Islet precursor cell (in vitro differentiated cells): Measurements from ENCODE around the gene NTSR1.

Source experiments
- DNase-seq: peaks from one replicate; pipeline ENCODE4 v3.0.0-alpha.2; 2018

NTSR1 gene

DNA sequence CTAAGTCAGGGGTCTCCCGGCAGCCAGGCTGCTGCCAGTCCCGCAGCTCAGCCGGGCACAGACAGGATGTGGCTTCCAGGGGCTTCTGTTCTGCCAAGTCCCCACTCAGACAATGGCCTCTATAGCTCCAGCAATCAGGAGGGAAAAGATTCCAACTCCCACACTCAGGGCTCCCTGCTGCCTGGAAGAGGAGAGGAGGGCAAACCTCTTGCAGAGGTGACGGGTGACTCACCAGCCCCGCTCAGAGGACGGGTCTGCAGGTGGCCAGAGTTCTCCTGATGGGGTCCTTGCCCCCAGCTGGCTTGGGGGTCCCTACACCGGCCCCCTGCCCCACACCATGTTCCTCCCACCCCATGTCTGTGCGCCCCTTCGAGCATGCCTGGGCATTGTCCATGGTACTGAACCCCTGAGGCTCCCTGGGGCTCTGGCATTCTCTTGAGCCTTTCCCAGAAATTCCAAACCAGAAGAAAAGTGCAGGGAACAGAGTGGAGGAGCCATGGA is 32.6 kb downstream of the NTSR1 start:
- DNase-seq, result no peak

DNA sequence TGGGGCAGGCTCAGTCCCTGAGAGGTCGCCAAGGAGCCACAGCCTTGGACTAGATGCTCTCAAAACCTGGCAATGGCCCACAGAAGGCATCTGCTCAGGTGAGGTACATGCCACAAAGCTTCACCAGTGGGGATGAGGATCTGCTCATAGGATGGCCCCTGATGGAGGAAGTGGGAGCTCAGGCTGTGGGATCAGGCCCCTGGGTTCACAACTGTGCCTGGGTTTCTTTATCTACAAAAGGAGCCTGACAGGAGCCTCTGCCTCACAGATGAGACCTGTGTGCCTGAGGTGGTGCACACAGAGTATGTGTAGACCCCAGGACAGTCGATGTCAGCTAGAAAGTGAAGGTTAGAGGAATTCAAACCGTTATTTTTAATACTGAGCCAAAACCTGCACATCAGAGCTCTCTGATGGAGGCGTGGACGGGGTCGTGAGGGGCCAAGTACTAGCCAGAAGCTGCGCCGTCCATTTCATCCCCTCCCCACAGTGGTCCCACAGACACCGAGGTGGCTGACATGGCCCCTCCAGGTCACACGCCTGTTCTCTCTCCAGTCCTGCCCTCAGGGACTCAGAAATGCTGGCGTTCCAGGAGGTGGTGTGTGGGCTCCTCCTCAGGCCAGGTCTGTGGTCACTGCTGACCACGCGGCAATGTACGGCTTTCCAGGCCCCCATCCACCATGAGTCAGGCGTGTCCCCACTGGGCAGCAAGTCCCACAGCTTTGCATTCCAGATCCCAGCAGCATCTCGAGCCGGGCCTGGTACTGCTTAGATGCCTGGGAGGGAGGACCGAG is 33.3 kb downstream of the NTSR1 start:
- DNase-seq, result no peak

DNA sequence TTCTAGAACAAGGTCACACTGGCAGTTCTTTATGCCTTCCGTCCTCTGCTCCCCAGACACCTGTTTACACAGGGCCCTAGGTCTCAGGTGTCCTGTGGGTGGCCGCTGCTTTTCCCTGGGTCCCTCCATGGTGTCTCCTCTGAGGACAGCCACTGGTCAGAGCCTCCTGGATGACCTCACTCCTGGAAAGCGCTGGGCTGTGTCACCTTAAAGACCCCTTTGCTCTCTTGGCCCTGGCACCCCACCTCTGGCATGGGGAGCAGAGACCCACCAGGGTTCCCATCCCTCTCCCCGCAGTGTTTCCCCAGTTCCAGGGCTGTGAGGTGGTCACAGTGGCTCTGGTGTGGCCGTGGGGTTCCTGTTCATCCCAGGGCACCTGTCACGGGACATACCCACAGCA is 33.9 kb downstream of the NTSR1 start:
- DNase-seq, result no peak

DNA sequence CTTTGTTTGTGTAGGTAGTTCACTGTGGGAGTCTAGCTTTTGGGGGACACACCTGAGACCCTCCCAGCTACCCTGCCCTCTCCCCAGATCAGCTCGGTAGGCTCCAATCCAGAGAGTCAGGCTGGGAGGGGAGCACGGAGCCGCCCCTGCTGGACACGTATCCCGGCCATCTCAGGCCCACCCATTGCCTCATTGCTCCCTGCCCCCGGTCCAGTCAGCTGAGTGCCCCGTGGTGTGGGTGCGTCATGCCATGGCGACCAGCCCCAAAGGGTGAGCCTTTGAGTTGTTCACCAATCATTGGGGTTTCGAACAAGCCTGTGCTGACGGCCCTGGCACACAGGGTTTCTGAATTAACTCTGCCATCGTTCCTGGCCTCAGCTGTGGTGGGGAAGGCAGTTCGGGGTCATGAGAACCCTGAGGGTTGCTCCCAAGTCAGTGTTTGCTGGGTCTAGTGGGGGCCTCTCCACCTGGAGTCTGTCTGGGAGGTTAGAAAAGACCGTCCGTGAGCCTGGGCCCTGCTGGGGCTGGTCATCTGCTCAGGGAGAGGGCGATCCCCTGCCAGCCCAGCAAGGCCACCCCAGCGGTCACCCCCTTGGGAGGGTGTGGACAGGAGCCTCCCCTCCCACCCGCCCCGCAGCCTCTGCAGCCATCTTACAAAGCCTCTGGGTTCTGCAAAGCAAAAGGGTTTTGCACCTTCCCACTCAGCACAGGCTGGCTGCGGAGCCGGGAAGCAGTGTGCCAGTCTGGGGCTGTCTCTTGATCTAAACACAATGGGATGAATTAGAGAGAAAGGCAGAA is 34.5 kb downstream of the NTSR1 start:
- no peak for DNase-seq

DNA sequence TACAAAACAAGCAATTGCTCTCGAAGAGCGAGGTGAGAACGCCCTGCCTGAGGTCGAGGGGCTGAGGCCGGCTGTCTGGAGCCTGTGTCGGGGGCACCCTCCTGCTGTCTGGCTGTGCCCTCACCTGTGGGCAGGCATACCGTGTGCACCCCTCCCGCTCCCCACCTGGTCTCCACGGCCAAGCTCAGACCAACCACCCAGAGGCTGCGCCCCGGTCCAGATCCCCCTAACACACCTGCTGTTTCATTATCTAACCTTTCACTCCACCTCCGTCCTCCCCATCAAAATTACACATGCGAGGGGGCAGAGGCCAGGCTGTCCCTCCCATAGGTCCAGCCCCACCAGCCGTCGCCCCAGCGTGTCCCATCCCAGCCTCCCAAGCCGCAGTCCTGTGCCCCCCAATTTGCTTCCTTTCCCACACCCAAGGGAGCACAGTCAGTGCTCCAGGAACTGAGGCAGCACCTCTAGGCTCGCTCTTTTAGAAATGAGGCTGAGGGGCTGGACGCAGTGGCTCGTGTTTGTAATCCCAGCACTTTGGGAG is 35.2 kb downstream of the NTSR1 start:
- DNase-seq, result no peak

DNA sequence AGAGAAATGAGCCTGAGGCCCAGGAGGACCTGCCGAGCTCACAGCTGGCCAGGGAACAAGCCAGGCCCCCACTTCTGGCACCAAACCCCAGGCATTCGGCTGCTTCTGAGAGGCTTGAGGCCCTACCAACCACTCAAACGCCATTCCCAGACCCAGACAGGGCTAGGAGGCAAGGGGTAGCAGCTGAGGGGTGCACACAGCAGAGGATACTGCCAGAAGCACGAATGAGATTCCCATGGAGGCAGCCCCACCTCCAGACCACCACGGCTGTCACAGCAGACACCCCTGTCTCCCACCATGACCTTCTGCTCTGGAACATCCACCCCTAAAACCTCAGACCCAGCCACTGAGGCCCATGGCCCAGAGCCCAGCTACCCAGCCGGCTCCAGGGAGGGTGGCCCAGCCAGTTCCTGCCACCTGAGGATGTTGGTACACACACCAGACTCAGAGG is 36.1 kb downstream of the NTSR1 start:
- no peak for DNase-seq

DNA sequence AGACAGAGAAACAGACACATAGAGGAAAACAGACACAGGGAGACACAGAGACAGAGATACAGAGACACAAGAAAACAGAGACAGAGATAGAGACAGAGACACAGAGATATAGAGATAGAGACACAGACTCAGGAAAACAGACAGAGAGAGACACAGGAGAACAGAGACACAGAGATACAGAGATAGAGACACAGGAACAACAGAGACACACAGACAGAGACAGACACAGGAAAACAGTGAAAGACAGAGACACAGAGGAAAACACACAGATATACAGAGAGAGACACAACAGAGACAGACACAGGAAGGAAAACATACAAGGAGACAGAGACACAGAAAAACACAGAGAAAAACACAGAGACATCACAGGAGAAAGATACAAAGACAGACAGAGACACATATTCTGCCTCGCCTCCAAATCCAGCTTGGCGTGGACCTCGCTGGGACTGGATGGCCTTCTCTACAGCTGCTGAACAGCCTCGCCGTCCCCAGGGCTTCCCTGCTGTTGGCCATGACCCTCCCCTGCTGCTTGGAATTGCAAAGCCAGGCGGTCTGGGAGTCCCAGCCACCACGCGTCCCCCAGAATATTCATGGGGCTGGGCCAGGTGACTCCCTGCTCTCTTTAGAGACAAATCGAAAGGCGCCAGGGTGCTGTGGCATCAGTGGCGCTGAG is 36.8 kb downstream of the NTSR1 start:
- DNase-seq, result no peak

DNA sequence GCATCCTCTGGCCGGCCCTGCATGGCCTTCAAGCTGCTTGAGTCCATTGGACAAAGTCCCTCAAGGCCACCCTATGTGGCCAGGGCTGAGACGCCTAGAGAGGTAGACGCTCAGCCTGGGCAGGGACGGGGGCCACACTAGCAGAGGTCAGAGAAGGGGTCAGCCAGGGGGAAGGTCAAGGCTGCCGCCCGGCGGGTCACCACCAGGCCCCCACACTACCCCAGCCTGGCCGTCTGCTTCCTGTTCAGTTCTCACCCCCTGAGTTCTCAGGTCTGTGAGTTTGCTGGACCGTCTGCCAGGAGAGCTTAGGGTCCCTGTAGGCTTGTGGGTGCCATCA is 37.3 kb downstream of the NTSR1 start:
- no peak for DNase-seq

DNA sequence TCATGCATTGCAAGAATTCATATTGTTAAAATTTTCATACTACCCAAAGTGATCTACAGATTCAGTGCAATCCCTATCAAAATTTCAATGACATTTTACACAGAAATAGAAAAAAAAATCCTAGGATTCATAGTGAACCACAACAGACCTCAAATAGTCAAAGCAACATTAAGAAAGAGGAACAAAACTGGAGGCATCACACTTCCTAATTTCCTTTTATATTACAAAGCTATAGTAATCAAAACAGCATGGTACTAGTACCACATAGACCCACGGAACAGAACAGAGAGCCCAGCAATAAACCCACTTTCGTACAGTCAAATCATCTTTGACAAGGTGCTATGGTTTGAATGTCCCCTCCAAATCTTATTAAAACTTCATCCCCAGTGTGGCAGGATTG is 39.7 kb downstream of the NTSR1 start:
- DNase-seq, result no peak

DNA sequence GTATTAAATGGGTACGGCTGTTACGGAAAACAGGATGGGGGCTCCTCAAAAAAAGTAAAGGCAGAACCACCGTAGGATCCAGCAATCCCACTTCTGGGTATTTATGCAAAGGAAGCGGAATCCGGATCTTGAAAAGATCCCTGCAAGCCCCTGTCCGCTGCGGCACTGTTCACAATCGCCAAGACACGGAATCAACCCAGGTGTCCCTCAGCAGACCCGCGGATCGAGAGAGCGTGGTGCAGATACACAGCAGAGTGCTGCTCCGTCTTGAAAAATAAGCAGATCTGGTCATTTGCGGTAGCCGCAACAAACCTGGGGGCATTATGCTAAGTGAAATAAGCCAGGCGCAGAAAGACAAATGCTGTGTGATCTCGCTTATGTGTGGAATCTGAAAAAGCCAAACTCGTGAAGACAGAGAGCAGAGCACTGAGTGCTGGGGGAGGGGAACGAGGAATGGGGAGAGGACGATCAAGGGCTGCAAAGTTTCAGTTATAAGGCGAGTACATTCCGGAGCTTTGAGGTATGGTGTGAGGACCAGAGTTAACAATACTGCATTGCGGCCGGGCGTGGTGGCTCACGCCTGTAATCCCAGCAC is 41.3 kb downstream of the NTSR1 start:
- peak; percentile 70 for DNase-seq

DNA sequence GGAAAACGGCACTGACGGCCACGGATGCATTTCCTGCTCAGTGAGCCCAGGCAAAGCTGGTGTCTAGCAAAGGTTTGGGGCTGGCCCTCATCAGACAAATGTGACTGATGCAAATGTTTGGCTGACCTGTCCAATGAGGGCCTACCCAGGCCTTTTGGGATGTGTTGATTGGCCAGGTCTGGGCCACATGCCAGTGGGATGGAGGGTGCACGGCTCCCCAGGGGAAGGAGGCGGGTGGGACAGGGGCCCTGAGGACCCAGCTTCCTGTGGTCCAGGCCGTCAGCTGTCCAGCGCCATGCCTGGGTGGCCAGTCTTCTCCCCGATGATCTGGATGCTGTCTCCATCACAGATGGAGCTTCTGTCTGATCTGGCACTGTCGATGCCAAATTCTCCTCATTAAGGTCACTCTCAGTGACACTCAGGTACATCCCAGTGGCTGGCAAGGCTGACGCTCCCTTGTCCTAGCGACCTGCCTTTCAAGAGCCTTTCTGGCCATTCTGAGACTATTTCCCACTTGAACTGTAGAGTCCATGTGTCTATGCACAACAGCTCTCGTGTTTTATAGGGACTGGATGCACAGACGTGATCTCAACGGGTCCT is 43.0 kb downstream of the NTSR1 start:
- no peak for DNase-seq

DNA sequence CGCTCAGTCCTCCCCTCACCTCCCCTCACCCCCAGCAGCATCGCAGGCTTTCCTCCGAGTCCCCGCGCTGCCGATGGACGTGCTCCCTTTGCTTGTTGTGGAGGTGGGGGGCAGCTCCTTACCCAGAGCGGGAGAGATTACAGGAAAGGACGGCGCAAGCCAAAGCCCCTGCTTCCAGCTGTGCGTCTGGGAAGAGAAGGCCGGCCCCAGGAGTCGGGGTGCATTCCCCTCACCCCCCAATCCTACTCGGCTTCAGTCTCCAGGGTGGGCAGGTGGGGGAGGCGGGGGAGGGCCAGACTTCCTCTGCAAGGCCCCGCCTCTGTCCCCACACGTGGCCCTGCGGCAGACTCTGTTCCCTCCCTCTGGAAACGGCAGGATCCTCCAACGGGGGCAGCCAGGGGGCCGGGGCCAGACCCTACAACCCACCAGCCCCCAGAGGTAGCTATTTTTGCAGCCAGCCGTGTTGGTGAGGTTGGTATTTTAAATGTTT is 43.6 kb downstream of the NTSR1 start:
- no peak for DNase-seq

DNA sequence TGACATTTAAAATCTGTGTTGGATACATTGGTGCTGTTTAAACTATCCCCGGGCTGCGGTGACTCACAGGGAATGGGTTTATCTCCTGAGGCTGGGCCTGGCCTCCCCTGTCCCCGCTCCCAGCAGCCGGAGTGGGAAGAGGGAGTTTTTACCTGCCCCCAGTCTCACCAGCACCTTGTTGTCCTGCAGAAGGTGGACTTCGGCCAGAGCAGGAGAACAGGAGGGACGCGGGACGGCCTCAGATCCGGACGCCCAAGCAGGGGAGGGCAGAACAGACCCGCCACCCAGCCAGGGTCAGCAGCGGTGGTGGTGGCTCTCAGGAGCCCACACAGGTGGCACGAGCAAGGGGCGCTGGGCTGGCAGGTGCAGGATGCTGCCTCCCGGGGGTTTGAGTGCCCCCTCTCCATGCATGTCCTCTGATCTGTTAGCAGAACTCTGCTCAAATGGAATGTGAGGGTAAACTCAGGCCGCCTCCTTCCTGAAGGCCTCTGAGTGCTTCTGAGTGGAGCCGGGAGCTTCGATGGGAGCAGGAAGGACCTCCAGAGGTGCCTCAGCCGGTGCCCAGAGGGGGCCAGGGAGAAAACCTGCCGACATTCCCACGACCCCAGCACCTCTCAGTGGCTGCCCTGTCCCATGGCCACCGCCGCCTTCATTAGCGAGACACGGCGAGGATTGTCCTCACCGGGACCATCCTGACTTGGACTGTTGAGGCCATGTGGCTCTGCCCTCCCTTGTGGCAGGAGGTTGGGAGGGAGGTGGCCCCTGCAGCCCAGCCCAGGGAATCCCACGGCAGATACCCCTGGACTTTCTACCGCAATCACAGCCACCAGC is 44.2 kb downstream of the NTSR1 start:
- no peak for DNase-seq

DNA sequence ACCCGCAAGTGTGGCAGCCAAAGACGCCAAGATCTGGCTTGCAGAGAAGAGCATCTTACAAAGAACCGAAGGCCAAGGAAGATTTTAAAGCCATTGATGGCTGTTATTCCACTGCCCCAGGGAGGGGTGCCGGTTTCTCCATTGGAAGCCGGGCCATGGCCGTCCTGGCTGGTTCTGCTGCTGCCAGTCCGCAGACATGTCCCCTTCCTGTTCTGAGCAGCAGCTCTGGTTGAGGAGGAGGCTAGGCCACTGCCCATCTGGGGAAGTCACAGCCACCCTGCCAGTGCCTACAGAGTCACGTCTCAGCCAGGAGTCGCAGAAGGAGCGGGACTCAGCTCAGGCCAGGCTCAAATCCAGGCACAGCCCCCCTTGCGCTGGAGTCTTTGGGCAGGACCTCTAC is 45.0 kb downstream of the NTSR1 start:
- no peak for DNase-seq

DNA sequence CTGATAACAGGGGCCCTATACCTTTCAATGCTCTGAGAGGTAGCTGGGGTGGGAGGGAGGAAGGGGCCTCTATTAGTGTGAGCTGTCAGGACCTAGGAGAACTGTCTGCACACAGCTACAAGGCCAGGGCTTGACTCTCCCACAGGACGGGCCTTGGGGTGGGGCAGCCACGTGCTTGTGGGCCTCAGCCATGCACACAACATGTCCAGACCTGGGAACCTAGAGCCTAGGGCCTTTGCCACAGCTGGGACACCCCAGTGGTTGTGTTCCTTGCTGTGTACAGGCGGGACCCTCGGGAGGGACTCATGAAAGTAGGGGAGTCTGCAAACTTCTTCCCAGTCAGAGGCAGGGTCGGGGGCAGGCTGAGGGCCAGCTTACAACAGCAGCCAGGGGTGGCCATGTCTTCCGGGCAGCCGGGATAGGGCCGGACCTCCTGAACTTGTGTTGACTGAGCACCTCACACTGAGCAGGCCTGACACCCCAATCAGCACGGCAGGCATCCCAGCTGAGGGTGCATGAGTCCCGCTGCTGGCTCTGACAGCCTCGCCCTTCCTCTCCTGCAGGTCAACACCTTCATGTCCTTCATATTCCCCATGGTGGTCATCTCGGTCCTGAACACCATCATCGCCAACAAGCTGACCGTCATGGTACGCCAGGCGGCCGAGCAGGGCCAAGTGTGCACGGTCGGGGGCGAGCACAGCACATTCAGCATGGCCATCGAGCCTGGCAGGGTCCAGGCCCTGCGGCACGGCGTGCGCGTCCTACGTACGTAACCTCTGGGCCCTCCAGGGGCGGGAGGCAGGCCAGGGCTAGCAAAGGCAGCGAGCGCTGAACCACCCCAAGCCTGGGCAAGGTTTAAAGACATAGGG is 45.7 kb downstream of the NTSR1 start:
- no peak for DNase-seq

DNA sequence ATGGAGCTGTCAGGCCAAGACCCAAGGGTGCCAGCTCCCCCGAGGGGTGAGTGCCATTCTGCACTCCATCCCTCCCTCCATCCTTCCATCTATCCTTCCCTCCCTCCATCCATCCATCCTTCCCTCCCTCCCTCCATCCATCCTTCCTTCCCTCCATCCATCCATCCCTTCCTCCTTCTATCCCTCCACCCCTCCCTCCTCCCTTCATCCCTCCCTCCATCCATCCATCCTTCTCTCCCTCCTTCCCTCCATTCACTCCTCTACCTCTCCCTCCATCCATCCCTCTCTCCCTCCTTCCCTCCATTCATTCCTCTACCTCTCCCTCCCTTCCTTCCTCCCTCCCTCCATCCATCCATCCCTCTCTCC is 46.3 kb downstream of the NTSR1 start:
- no peak for DNase-seq

DNA sequence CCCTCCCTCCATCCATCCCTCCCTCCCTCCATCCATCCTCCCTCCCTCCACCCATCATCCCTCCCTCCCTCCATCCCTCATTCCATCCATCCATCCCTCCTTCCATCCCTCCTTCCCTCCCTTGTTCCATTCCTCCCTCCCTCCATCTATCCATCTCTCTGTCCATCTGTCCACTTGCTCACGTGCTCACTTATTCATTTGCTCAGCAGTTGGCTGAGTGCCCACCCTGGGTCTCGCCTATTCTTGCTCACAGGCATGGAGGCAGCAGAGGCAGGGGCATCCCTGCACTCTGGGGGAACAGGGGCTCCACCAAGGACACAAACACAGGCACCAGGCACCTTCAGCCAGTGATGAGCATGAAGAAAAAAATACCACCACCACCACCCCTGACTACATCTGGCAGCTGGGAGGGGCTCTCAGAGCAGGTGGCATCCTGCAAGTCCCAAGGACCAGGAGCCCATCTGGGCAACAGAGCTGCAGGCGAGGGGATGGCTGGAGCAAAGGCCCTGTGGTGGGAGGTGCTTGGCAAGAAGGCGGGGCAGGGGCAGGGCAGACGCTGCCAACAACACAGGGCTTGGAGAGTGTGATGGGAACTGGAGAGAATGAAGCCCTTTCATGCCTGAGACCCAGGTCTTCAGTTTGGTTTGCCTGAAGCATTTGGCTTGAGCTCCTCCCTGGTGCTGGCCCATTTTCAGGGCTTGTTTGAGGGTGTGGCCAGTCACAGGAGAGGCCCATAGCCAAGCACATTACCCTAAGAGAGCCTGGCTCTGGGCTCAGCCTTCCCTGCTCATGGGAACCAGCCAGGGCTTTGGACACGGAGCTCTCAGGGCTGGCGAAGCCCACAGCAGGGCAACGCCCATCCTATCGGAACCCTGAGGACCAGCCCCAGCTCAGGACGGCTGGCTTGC is 47.4 kb downstream of the NTSR1 start:
- no peak for DNase-seq

DNA sequence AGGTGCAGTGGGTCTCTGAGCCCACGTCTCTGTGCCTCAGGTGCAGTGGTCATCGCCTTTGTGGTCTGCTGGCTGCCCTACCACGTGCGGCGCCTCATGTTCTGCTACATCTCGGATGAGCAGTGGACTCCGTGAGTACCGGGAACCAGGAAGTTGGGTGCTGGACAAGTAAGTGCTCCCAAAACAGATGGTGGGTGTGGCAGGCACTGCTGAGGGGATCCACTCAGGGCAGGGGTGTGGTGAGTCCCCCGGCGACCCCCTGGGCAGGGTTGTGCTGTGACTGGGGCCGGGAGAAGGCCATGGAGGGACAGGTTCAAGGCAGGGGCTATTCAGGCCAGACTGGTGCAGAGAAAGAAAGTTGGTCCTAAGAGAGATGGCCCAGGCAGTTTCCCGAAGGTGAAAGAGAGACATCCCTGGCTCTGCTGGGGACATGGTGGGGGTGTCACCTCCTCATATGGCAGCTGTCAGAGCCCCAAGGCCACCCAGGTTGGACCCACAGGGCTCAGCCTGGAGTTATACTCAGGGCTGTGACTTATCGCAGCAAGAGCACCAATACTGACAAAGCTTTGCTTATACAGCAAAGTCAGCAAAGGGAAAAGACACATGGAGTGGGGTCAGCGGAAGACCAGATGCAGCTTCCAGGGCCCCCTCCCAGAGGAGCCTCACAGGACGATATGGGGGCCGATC is 49.7 kb downstream of the NTSR1 start:
- DNase-seq, result no peak

DNA sequence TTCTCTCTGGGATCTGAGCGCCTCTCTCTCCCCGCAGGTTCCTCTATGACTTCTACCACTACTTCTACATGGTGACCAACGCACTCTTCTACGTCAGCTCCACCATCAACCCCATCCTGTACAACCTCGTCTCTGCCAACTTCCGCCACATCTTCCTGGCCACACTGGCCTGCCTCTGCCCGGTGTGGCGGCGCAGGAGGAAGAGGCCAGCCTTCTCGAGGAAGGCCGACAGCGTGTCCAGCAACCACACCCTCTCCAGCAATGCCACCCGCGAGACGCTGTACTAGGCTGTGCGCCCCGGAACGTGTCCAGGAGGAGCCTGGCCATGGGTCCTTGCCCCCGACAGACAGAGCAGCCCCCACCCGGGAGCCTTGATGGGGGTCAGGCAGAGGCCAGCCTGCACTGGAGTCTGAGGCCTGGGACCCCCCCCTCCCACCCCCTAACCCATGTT is 51.4 kb downstream of the NTSR1 start:
- DNase-seq, result no peak
